Muscle of back (tissue), 10 donors: Measurements from ENCODE around the gene PRIM1. TPM values are rescaled to one million over a fixed set of nuclear protein-coding genes. Genes with fewer than 3 reads are reported as not detected.

ENCODE experiments used
- polyA plus RNA-seq, 10 donors: library from polyadenylated mRNA; unstranded; fragments of 120-200 nt; gene quantifications; one replicate each; pipeline ENCODE4 v1.2.1, GENCODE V29; 2013; ENCODE audit not compliant: insufficient read length in 10 of 10

The PRIM1 gene
- polyA plus RNA-seq, 10 donors = 9.0 to 15.2 (median 11.6) TPM

Other genes with a start within 250 kb of the PRIM1 start
- gene RBMS2, start 230.5 kb downstream of the PRIM1 start, polyA plus RNA-seq = 10 to 100 TPM; 17.1 to 37.6 (median 28.7) TPM
- 10 to 100 TPM; 24.6 to 60.1 (median 37.7) TPM for gene BAZ2A, start 122.0 kb downstream of the PRIM1 start, polyA plus RNA-seq
- 100 to 1,000 TPM; 633 to 783 (median 709) TPM for gene ATP5F1B, start 106.3 kb downstream of the PRIM1 start, polyA plus RNA-seq
- gene PTGES3, start 64.0 kb downstream of the PRIM1 start, polyA plus RNA-seq = 100 to 1,000 TPM; 180 to 247 (median 202) TPM
- gene NACA, start 27.0 kb downstream of the PRIM1 start, polyA plus RNA-seq = 1,000 to 10,000 TPM; 1,587 to 2,391 (median 1,893) TPM
- under 1 TPM; 0.18 to 0.86 (median 0.29) TPM for gene HSD17B6, start 11.0 kb upstream of the PRIM1 start, polyA plus RNA-seq
- gene SDR9C7, start 182.1 kb upstream of the PRIM1 start, polyA plus RNA-seq = under 1 TPM; 0.12 to 0.77 (median 0.35) TPM
- under 1 TPM; 0.10 to 0.64 (median 0.39) TPM for gene RDH16, start 205.3 kb upstream of the PRIM1 start, polyA plus RNA-seq